ENCODE data around the gene PIPOX. TPM values are rescaled to one million over a fixed set of nuclear protein-coding genes. Genes with fewer than 3 reads are reported as not detected.

Gene PIPOX
- polyA plus RNA-seq, 4 donors, result 2.4 to 10.6 (median 5.5) TPM

DNA sequence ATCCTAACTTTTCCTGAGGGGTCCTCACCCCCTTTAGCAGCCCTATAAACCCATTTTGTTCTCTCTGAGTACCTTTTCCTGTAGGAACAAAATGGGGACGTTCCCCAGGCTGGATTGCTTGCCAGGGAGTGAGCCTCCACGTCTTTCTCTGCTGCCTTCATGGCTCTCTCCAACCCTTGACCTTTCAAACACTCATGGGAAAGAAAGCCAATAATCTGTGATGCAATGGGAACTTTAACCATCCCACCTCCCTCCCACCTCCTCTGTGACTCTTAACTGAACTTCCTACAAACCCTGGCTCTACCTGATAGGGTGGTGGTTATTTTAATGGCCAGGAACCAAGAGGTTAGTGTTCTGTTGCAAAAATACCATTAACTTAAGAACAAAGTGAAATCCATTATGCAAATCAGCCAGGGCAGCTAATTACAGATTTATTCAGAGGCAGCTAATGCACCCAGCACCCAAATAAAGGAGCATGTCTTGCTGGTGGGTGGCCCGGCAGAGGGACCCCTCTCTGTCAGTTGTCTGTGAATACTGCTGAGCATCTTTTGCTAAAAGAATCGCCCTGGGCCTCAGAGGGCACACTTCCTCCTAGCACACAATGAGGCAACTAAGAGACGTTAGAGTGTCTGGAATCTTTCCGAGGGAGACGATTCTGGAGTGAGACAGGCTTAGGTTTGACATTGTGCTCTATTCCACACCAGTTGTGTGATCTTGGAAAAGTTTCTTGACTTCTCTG is 3.0 kb downstream of the PIPOX start:
- no peak for DNase-seq (ENCODE audit: low read depth in 4 of 4, low spot score in 3 of 4)

DNA sequence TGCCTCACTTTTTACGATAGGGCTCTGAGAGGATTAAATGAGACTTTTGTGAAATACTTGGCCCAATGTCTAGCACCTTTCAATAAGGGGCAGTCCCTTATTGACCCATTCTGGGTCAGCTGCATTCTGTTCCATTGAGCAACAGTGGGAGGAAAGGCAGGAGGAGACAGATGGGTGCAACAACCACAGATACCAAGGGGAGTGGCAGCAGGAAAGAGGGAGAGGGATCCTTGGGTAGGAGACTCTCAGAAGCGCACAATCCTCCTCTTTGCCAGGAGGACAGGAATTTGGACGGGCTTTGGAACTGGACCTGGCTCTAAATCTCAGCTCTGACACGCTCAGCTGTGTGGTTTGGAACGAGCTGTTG is 3.5 kb downstream of the PIPOX start:
- no peak for DNase-seq (ENCODE audit: low read depth in 4 of 4, low spot score in 3 of 4)

DNA sequence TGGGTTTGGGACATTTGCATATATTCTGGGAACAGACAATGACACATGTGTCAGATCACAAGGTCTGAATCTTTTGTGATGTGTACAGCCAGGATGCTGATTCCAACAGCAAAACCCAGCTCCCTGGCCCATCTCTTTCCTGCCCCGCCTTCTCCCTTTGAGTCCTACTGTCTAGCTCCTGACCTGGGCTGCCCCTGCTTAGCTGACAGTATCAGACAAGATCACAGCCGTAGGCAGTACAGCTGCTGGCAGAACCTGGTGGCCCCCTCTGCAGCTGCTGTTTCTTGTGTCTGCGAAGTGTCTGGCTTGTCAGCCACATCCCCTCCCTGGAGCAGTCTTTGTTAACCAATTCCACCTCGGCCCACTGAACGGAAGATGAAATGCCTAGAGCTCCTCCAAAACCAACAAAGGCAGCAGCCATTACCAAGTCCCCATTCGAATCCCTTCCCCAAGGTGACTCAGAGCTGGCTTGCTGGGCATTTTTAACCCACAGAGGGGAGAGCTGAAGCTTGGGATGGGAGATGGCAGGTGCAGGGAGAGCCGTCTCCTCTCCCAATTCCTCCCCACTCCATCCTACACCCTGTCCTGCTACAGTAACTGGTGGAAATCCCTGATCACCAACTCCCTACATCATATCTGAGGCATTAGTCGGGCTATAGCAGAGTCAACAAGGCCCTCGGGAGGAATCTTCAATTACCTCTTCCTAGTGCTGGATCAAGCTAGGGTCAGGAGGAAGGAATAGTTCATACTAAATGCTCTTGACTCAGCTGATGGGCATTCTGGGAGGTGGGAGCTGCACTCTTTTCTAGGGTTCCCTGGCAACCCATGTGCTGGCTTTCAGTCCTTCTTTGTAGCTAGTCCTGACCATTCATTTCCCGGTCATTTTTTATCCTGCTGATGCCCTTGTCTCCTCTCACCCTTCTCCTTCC is 5.8 kb downstream of the PIPOX start:
- DNase-seq (ENCODE audit: low read depth in 4 of 4, low spot score in 3 of 4), result no peak

DNA sequence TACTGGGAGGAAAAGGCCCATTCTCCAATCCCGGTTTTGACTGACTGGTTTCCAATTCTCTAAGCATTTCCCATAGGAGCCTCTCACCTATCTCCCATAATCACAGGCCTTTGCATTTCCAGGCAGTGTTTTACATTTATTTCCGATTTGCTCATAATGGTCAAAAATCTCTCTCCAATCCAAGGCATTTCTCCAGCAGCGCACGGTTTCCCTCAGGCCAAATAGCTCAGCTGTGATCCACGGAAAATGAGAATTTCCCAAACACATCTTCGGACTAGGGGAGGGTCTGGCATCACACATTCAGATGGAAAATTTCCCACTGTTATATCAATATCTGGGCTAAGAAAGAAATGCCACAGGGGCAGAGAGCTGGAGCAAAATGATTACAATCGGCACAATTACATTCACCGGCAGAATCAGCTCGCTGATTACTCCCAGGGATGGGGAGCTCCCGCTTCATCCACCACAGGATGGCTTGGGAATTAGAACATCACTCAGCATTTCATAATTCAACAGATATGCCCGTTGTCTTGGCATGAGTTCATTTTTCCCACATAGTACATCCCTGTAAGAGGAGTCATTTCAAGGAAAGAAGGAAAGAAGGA is 6.7 kb downstream of the PIPOX start:
- DNase-seq (ENCODE audit: low read depth in 4 of 4, low spot score in 3 of 4), result no peak

DNA sequence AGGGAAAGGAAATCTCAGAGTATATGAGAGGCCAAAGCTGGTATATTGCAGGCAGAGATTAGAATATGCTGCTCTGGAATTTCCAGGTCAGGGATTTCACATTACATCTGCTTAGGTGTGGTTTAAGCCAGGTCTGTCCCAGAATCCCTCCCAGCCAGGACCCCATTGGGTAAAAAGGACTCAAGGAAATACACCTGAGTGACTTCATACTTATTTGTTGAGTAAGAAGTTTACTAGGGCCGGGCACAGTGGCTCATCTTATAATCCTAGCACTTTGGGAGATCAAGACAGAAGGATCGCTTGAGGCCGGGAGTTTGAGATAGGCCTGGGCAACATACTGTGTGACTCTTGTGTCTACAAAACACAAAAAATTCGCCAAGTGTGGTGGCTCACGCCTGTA is 7.2 kb downstream of the PIPOX start:
- no peak for DNase-seq (ENCODE audit: low read depth in 4 of 4, low spot score in 3 of 4)

DNA sequence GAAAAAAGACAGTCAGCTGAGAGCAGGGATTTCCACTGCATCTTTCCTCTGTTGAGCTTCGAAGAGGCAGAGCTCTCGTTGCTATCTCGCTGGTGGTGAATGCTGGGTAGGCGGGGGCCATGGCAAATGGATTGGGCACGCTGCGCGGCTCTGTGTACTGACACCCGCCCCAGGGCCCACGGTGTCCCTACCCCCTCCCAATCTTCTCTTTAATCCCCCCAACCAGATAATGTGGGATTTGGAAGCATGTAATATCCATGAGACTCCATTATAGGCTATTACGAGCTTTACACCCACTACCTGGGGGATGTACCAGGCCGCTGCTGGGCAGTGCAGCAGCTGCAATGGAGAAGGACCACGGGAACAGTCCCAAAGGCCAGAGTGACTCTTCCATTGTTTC is 8.3 kb downstream of the PIPOX start:
- no peak for DNase-seq (ENCODE audit: low read depth in 4 of 4, low spot score in 3 of 4)

DNA sequence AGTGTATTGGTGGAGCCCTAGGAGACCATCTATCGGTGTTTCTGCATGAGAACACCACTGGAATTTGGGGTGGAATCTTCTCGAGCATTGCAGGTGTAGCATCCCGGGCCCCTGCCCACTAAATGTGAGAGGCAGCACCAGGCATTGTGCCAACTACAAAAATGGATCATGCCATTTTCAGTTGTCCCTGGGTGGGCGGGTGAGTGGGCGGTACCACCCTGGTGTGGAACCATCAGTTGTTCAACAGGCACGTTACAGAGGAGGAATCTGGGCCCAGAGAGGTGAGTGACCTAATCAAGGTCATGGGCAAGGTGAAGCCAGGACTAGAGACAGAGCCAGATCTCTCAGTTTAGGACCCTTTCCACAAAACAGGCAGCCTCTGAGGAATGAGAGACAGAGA is 8.8 kb downstream of the PIPOX start:
- DNase-seq (ENCODE audit: low read depth in 4 of 4, low spot score in 3 of 4), result no peak

DNA sequence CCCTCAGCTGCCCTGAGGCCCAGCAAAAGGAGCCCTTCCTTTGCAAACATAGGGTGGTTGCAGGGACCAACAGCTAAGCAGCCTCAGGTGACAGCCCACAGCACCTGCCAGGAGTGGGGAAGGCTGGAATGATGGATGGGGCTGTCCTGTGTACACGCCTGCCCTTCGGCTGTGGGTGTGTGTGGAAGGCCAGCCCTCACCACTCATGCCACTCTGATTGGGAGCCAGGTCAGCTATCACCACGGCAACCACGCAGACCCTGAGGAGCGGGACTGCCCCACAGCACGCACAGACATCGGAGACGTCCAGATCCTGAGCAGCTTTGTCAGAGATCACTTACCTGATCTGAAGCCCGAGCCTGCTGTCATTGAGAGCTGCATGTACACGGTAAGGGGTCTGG is 11.9 kb downstream of the PIPOX start:
- no peak for DNase-seq (ENCODE audit: low read depth in 4 of 4, low spot score in 3 of 4)

DNA sequence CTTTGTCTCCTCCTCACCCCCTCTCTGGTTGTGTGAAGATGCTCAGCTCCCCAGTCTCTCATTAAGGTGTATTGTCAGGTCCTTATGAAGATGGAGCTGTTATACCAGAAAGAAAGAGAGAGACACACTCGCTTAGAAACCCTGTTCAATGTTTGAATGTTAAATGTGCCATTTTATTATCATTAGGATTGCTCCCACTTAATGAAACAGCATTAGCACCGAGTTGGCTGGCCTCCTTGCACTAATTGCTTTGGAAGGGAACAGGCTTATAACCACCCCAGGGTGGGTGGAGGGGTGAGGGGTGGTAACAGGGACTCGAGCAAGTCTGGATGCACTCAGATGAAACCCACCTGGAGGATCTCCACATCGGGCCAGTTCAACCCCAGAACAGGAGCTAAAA is 14.4 kb downstream of the PIPOX start:
- DNase-seq (ENCODE audit: low read depth in 4 of 4, low spot score in 3 of 4), result no peak

DNA sequence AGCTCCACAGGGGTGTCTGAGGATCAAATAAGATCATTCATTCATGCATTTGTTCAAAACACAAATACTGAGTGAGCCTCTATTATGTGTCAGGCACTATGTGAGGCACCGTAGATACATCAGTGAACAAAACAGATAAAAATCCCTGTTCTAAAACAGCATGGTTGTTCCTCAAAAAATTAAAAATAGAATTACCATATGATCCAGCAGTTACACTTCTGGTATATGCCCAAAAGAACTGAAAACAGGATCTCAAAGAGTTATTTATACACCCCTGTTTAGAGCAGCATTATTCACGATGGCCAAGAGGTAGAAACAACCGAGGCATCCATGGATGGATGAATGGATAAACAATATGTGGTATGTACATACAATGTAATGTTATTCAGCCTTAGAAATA is 15.4 kb downstream of the PIPOX start:
- no peak for DNase-seq (ENCODE audit: low read depth in 4 of 4, low spot score in 3 of 4)

DNA sequence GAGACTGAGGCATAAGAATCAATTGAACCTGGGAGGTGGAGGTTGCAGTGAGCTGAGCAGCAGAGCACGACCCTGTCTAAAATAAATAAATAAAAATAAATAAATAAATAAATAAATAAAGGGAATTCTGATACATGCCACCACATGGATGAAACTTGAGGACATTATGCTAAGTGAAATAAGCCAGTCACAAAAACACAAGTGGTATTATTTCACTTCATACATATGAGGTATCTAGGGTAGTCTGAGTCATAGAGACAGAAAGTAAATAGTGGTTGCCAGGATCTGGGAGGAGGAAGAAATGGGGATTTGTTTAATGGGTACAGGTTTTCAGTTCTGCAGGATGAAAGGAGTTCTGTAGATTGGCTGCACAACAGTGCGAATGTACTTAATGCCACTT is 16.3 kb downstream of the PIPOX start:
- no peak for DNase-seq (ENCODE audit: low read depth in 4 of 4, low spot score in 3 of 4)

DNA sequence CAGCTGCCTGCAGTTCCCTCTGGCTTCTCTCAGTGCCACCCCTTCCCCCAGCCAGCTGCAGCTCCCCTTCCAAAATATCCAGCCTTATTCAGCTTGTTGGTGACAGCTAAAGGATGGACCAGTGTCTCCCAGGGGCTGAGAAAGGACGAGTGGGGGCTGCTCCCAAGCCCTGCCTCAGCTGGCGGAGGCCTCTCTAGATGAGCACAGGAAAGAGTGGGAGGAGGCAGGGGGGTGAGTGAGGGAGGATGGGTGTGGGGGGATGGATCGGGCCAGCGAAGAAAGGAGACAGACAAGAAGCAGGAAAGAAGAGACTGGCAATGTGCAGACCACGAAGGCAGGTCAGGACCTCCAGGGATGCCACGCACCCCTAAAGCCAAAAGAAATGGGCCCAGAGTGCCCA is 17.5 kb downstream of the PIPOX start:
- DNase-seq (ENCODE audit: low read depth in 4 of 4, low spot score in 3 of 4), result no peak

DNA sequence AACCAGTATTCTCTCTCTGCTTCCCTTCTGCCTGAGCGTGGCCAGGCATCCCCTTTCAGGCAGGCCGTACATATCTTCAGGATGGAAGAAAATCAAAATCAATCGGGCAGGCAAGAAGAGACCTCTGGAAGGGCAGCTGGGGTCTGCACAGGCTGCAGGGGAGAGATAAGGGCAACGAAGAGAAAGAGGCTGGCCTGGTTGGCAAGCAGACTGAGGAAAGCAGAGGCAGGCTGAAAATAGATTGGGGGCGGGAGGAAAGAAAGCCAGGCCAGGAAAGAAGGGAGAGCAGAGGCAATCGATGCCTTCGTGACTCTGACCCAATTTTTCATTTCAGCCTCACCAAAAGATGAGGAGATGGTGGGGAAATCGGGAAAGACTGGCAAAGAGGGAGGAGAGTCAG is 18.1 kb downstream of the PIPOX start:
- no peak for DNase-seq (ENCODE audit: low read depth in 4 of 4, low spot score in 3 of 4)

DNA sequence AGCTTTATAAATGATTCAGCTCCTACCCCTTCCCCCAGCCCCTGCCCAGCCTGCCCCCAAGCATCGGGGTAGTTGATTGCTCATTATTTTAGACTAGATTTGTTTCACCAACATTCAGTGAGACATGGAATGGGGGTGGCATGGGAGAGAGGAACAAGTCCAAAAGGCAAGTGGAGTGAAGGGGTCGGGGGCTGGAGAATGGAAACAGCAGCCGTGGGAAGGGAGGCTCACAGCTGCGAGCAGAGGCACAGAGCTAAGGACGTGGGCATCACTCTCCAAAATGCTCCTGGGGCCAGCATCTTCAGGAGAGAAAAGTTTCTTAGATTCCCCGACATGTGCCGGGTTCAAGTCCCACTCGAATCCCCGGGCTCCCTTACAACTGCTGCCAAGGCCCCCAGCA is 19.3 kb downstream of the PIPOX start:
- DNase-seq (ENCODE audit: low read depth in 4 of 4, low spot score in 3 of 4), result no peak

DNA sequence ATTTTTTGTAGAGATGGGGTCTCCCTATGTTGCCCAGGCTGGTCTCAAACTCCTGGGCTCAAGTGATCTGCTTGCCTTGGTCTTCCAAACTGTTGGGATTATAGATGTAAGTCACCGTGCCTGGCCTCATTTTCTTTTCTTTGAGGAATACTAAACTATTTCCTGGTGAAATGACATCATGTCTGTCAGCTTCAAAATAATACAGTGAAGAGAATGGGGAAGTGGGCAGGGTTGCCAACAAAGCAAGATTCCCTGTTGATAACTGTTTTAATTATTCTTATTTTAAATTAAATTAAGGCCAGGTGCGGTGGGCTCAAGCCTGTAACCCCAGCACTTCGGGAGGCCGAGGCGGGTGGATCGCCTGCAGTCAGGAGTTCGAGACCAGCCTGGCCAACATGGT is 21.1 kb downstream of the PIPOX start:
- no peak for DNase-seq (ENCODE audit: low read depth in 4 of 4, low spot score in 3 of 4)

DNA sequence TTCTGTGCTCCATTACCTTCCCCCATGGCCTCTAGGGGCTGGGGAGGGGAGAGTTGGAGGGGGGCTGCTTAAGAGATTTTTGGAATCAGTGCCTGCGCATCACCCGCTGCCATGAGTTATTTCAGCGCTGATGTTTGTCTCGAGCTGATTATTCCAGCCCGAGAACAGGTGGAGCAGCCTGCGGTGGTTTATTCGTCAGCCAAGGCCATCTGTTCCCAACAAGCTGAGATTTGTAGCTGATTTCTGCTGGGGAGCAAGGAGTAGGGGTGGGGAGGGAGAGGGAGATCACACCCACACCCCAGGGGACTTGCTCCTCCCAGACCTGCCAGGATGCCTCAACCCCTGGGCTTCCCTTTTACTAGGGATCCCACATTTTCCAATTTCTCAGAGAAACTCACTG is 23.1 kb downstream of the PIPOX start:
- no peak for DNase-seq (ENCODE audit: low read depth in 4 of 4, low spot score in 3 of 4)

DNA sequence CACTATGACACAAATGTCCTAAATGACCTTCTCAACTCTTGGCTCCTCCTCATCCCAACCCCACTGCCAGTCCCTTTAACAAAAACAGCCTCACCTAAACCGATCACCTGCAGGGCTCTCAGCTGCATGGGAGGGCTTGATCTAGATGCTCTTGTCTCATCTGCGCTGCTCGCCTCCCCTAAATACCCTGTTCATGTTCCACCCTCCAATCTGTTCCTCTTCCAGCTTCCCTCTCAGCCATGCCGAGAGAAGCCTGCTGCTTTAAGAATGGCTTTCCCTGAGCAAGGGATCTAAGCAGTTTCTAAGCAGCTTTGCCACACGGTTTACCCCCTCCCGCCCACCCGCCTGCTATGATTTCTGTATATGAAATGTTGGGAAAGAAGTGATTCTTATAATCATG is 23.7 kb downstream of the PIPOX start:
- DNase-seq (ENCODE audit: low read depth in 4 of 4, low spot score in 3 of 4), result no peak

DNA sequence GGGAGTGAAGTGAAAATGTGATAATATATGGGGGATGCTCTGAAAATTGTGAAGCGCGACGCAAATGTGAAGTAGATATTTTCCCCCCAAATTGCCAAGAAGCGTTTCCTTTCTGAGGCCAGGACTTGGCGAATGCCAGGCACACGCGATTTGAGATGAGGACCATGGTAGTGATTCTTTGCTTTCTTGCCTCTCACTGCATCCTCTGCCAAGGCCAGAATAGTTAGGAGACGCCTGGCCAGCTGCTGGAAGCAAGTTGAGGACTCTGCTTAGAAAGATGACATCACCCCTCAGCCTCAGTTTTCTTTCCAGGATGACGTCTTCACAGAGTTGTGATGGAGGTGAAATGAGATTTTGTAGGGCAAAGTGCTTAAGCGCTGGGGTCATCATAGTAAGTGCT is 25.9 kb downstream of the PIPOX start:
- DNase-seq (ENCODE audit: low read depth in 4 of 4, low spot score in 3 of 4), result no peak

DNA sequence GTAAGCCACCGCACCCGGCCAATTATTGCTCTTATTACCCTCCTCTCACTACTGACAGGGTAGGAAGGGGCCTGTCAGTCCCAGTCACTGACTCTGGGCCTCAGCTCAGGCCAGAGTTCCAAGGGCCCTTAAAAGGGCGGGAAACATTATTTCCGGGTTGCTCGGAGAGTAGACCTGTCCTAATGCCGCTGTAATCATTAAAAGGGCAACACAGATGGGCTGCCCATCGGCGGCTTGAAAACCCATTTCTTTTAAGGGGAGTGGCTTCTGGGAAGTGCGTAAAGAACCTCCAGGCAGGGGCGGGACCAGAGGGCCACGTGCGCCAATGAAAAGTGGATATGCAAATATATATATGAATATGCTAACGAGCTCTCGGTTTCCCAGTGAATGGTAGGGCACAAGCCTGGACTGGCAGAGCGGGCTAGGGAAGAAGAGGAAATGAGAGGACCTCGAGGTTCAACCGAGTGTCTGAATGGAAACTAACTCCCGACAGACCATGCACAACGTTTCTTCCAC is 26.6 kb downstream of the PIPOX start:
- no peak for DNase-seq (ENCODE audit: low read depth in 4 of 4, low spot score in 3 of 4)

DNA sequence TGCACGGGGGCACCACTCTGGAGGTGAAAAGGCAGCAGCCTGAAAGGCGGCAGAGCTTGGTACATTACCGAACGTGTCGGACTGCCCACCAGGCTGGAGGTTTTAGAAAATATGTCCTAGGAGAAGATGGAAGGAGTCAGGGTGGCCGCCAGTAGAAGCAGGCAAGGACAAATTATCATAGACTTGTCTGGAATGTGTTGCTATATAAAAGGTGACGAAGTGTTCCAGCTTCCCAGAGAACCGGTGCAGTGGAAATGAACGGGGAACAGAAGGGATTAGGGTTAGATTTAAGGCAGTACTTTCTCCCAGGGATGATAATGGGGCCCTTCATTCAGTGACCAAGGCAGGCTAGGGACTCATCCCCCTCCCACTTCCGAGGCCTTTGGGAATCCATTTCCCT is 27.4 kb downstream of the PIPOX start:
- no peak for DNase-seq (ENCODE audit: low read depth in 4 of 4, low spot score in 3 of 4)

DNA sequence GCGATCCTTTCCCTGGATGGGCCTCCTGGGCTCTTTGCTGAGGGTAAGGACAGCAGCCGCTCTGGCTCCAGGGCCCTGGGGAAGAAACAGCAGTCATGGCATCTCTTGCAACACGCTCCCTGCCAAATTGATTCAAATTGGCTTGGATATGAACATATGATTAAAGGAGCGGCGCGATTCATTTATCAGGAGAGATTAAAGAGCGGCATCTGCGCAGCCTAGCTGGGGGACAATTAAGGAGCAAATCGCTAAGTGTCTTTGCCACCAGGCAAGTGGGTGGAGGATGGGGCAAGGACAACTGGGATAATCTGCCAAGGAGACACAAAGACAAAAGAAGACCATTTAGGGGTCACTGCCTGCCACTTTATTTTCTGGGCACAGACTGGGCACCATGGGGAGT is 27.8 kb downstream of the PIPOX start:
- DNase-seq (ENCODE audit: low read depth in 4 of 4, low spot score in 3 of 4), result no peak

DNA sequence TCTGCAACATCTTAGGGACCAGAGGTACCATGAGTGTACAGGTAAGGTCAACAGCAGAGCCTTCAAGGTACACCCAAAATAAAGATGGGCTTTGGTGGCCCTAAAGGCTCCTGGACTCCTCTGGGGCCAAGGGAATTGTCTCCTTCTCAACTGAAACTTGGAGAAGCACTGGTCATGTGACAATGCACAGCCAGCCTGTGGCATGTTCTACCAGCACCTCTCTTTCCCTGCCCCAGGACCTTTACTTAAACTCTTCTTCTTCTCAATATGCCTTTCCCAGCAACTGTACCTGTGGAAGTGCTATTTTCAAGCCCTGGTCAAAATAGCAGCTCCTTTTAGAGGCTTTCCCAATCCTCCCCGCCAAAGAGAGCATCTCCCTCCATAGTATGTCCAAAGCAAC is 28.4 kb downstream of the PIPOX start:
- no peak for DNase-seq (ENCODE audit: low read depth in 4 of 4, low spot score in 3 of 4)

All from left renal pelvis (tissue), 4 donors.